Epithelial cell of proximal tubule (primary cell): Measurements from ENCODE around the gene TSPAN4. TPM values are rescaled to one million over a fixed set of nuclear protein-coding genes. Genes with fewer than 3 reads are reported as not detected.

Source experiments
- DNase-seq: peaks from one replicate; pipeline ENCODE4 v3.0.0-alpha.2; 2011; ENCODE audit warnings: low read depth
- H3K4me3 ChIP-seq: 2 replicates; pipeline ENCODE4 v1.5.1; 2011; ENCODE audit warnings: low read depth, mild to moderate bottlenecking, low read length
- CTCF ChIP-seq: conservative IDR thresholded peaks from 2 replicates; pipeline ENCODE4 v1.5.1; 2012; ENCODE audit warnings: low read depth, mild to moderate bottlenecking, low read length
- total RNA-seq: library from RNA; depleted of rRNA; stranded (reverse); fragments of >200 nt; gene quantifications from 2 replicates; pipeline ENCODE4 v1.2.3, GENCODE V29; 2015

Gene TSPAN4
- total RNA-seq, 1 donor from 2014 or later: 118 TPM

GRCh38 chr11:863910-864827 is 21.5 kb downstream of the TSPAN4 start:
- no peak overlapping the region for H3K4me3 ChIP-seq
- DNase-seq: no peak
- TF ChIP-seq CTCF: no peak

- H3K4me3 ChIP-seq: no peak overlapping the region
- DNase-seq: no peak
- TF ChIP-seq CTCF: no peak
These were observed 22.2 kb downstream of the TSPAN4 start for GRCh38 chr11:864898-865297.

- no peak for DNase-seq
- H3K4me3 ChIP-seq: no peak overlapping the region
- no peak for TF ChIP-seq CTCF
These were observed 23.1 kb downstream of the TSPAN4 start for GRCh38 chr11:865462-866430.

- no peak for DNase-seq
- no peak for TF ChIP-seq CTCF
- H3K4me3 ChIP-seq: no peak overlapping the region
These were observed 23.8 kb downstream of the TSPAN4 start for GRCh38 chr11:866481-866880.

- TF ChIP-seq CTCF: no peak
- no peak overlapping the region for H3K4me3 ChIP-seq
- no peak for DNase-seq
These were observed 25.3 kb downstream of the TSPAN4 start for GRCh38 chr11:867856-868358.

- no peak for DNase-seq
- no peak overlapping the region for H3K4me3 ChIP-seq
These were observed 25.7 kb downstream of the TSPAN4 start for GRCh38 chr11:868394-868793.

More at GRCh38 chr11:868394-868793, 25.7 kb downstream of the TSPAN4 start:
- no peak for TF ChIP-seq CTCF
